T-helper 2 cell (primary cell): ENCODE results near the gene SPA17.

Experiments
- DNase-seq, 5 experiments: peaks; one replicate each; pipeline versions ENCODE4 v3.0.0 to v3.0.0-alpha.2; 2012 to 2022

SPA17 gene

GRCh38 chr11:124663861-124664260 lies 9.8 kb upstream of the SPA17 start:
- no peak for DNase-seq

- DNase-seq = no peak
Measured at GRCh38 chr11:124667601-124668000, 6.1 kb upstream of the SPA17 start.

GRCh38 chr11:124669193-124669592 lies 4.5 kb upstream of the SPA17 start:
- DNase-seq = peak in 2 of 5 experiments; percentile 36 to 42

- peak in 3 of 5 experiments; percentile 13 to 59 (median 28) for DNase-seq
Measured at GRCh38 chr11:124670732-124671131, 3.0 kb upstream of the SPA17 start.

GRCh38 chr11:124672536-124673215 lies 1.0 kb upstream of the SPA17 start:
- no peak for DNase-seq

GRCh38 chr11:124674168-124674517 lies 439 bp downstream of the SPA17 start:
- DNase-seq = no peak

GRCh38 chr11:124674571-124674970 lies 867 bp downstream of the SPA17 start:
- DNase-seq = no peak

- DNase-seq = no peak
Measured at GRCh38 chr11:124676386-124676785, 2.7 kb downstream of the SPA17 start.

GRCh38 chr11:124678416-124678815 lies 4.7 kb downstream of the SPA17 start:
- no peak for DNase-seq

GRCh38 chr11:124681421-124681820 lies 7.7 kb downstream of the SPA17 start:
- DNase-seq = no peak

GRCh38 chr11:124682443-124682842 lies 8.7 kb downstream of the SPA17 start:
- DNase-seq = no peak

- DNase-seq = no peak
Measured at GRCh38 chr11:124693142-124693541, 19.4 kb downstream of the SPA17 start.

- DNase-seq = no peak
Measured at GRCh38 chr11:124699547-124699946, 25.8 kb downstream of the SPA17 start.

GRCh38 chr11:124700028-124700427 lies 26.3 kb downstream of the SPA17 start:
- DNase-seq = no peak

GRCh38 chr11:124707829-124708228 lies 34.1 kb downstream of the SPA17 start:
- DNase-seq = no peak

GRCh38 chr11:124712392-124712791 lies 38.7 kb downstream of the SPA17 start:
- DNase-seq = no peak

- DNase-seq = no peak
Measured at GRCh38 chr11:124716591-124716990, 42.9 kb downstream of the SPA17 start.

GRCh38 chr11:124717421-124717785 lies 43.7 kb downstream of the SPA17 start:
- no peak for DNase-seq

GRCh38 chr11:124717786-124718651 lies 44.3 kb downstream of the SPA17 start:
- peak in 2 of 5 experiments; percentile 15 to 44 for DNase-seq

- no peak for DNase-seq
Measured at GRCh38 chr11:124718801-124719200, 45.1 kb downstream of the SPA17 start.

- DNase-seq = no peak
Measured at GRCh38 chr11:124719534-124719933, 45.8 kb downstream of the SPA17 start.

GRCh38 chr11:124722176-124722575 lies 48.5 kb downstream of the SPA17 start:
- no peak for DNase-seq

GRCh38 chr11:124724979-124725718 lies 51.4 kb downstream of the SPA17 start:
- DNase-seq = no peak

GRCh38 chr11:124725719-124726105 lies 52.0 kb downstream of the SPA17 start:
- DNase-seq = no peak
